Activated B cell treated with CpG ODN at 0.5 μM for 24 hours (primary cell): ENCODE measurements around the gene MEIS2. TPM values are rescaled to one million over a fixed set of nuclear protein-coding genes. Genes with fewer than 3 reads are reported as not detected.

Experiments
- ATAC-seq: fragments of 200-7000 bp; cut with Tn5 transposase; one replicate; pipeline ENCODE4 v1.10.0; 2021; ENCODE audit warnings: low read depth, mild to moderate bottlenecking, moderate library complexity
- CTCF ChIA-PET: fragments of 350-600 bp; sonication (Branson Sonifier 250); formaldehyde crosslinking; loops from one replicate; lab custom pipeline; 2021; ENCODE audit warnings: antibody characterized with exemption; lab: Charles Lee
- POLR2A ChIA-PET: fragments of 350-600 bp; sonication (Branson Sonifier 250); formaldehyde crosslinking; loops from one replicate; lab custom pipeline; 2021; ENCODE audit warnings: antibody characterized with exemption; lab: Charles Lee
- DNase-seq: peaks from one replicate; pipeline ENCODE4 v3.0.0; 2022
- H3K27ac Mint-ChIP-seq: one replicate; pipeline ENCODE4 v1.8.0; 2020; ENCODE audit warnings: mixed read lengths
- H3K27me3 Mint-ChIP-seq: one replicate; pipeline ENCODE4 v1.8.0; 2021; ENCODE audit warnings: mixed read lengths
- H3K36me3 Mint-ChIP-seq: one replicate; pipeline ENCODE4 v1.8.0; 2021; ENCODE audit warnings: low read depth, mixed read lengths
- H3K4me1 Mint-ChIP-seq: one replicate; pipeline ENCODE4 v1.8.0; 2021; ENCODE audit warnings: mixed read lengths
- H3K4me3 Mint-ChIP-seq: one replicate; pipeline ENCODE4 v1.8.0; 2020; ENCODE audit warnings: mild to moderate bottlenecking, mixed read lengths
- H3K9me3 Mint-ChIP-seq: one replicate; pipeline ENCODE4 v1.8.0; 2020; ENCODE audit warnings: mixed read lengths
- intact Hi-C: fragments of 100-400 bp; cut with micrococcal nuclease; formaldehyde crosslinking; loops from one replicate; pipeline ENCODE4 v1.15.1; 2024
- total RNA-seq: library from RNA; stranded (reverse); gene quantifications from 2 replicates; pipeline ENCODE4 v1.2.3, GENCODE V29; 2022
- TF ChIP-seq, protein P1 (sequence below): fragments of 200-600 bp; IDR thresholded peaks from one replicate; pipeline ENCODE4 v1.8.0; 2022; ENCODE audit warnings: antibody characterized with exemption, mild to moderate bottlenecking

The MEIS2 gene
- total RNA-seq, 1 donor from 2014 or later: 0.24 TPM

- Mint-ChIP-seq H3K4me1 (no peaks in the 10 kb centered on the region), H3K27ac (no peak overlapping the region), H3K4me3 (no peak overlapping the region), H3K9me3 (no peaks in the 10 kb centered on the region), H3K36me3 (no peaks in the 10 kb centered on the region), H3K27me3 (peaks cover 3% of the 10 kb centered on the region)
- ATAC-seq (no peak), DNase-seq (no peak)
- CTCF ChIA-PET: no interaction called here
- TF ChIP-seq, protein P1, sequence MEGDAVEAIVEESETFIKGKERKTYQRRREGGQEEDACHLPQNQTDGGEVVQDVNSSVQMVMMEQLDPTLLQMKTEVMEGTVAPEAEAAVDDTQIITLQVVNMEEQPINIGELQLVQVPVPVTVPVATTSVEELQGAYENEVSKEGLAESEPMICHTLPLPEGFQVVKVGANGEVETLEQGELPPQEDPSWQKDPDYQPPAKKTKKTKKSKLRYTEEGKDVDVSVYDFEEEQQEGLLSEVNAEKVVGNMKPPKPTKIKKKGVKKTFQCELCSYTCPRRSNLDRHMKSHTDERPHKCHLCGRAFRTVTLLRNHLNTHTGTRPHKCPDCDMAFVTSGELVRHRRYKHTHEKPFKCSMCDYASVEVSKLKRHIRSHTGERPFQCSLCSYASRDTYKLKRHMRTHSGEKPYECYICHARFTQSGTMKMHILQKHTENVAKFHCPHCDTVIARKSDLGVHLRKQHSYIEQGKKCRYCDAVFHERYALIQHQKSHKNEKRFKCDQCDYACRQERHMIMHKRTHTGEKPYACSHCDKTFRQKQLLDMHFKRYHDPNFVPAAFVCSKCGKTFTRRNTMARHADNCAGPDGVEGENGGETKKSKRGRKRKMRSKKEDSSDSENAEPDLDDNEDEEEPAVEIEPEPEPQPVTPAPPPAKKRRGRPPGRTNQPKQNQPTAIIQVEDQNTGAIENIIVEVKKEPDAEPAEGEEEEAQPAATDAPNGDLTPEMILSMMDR: no peak
- intact Hi-C loops: no loop called here
- POLR2A ChIA-PET: no interaction called here
Measured at GRCh38 chr15:36933255-36933990, 166.9 kb downstream of the MEIS2 start.

DNA sequence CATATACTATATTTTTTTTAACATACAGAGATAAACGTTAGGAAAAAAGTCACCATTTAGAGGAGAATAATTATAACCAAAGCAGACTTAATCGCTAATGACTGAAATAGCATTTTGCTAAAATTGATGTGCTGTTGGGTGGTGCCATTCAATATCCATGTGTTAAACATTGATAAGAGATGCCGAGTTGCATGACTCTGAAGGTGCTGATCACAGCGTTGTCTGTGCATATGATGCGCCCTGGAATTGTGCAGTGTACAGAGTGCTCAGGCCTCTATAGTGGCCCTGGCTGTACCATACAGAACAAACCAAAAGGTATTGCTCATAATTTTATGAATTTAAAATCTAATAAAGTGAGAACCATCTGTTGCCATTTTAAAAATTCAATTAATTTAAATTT lies 168.3 kb downstream of the MEIS2 start:
- no peak for ATAC-seq
- H3K36me3 Mint-ChIP-seq: no peaks in the 10 kb centered on the region
- no peaks in the 10 kb centered on the region for H3K4me1 Mint-ChIP-seq
- CTCF ChIA-PET: no interaction called here
- H3K4me3 Mint-ChIP-seq: no peak overlapping the region
- TF ChIP-seq, protein P1: no peak
- no peaks in the 10 kb centered on the region for H3K9me3 Mint-ChIP-seq
- intact Hi-C loops: no loop called here
- H3K27me3 Mint-ChIP-seq: peaks cover 3% of the 10 kb centered on the region
- POLR2A ChIA-PET: no interaction called here
- no peak for DNase-seq
- no peak overlapping the region for H3K27ac Mint-ChIP-seq

DNA sequence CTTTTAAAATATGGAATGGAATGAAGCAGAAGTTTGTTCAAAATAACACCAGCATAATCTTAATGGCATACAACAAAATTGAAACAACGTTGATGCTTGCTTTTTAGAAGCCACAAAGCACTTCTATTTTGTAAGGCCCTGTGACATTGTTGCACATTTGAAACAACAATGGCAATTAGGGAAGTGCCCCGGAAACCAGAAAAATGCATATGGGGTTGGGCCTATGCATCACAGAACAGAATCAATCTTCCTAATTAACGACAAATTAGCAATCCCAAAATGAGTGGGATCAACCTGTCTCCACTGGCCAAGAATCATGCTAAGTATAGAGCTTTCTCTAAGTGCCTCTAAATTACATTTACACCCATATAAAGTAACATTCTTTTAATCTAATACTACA lies 168.9 kb downstream of the MEIS2 start:
- intact Hi-C loops: no loop called here
- DNase-seq (no peak), ATAC-seq (no peak)
- Mint-ChIP-seq H3K4me3 (no peak overlapping the region), H3K27ac (no peak overlapping the region), H3K27me3 (peaks cover 3% of the 10 kb centered on the region), H3K36me3 (no peaks in the 10 kb centered on the region), H3K4me1 (no peaks in the 10 kb centered on the region), H3K9me3 (no peaks in the 10 kb centered on the region)
- POLR2A ChIA-PET: no interaction called here
- TF ChIP-seq, protein P1: no peak
- CTCF ChIA-PET: no interaction called here

GRCh38 chr15:36926427-36926825 lies 173.9 kb downstream of the MEIS2 start:
- TF ChIP-seq, protein P1: no peak
- Mint-ChIP-seq H3K27me3 (peaks cover 3% of the 10 kb centered on the region), H3K27ac (no peak overlapping the region), H3K36me3 (no peaks in the 10 kb centered on the region), H3K9me3 (no peaks in the 10 kb centered on the region), H3K4me3 (no peak overlapping the region), H3K4me1 (no peaks in the 10 kb centered on the region)
- ChIA-PET CTCF (no interaction called here), POLR2A (no interaction called here)
- DNase-seq (no peak), ATAC-seq (no peak)
- intact Hi-C loops: no loop called here

- Mint-ChIP-seq H3K4me3 (no peak overlapping the region), H3K4me1 (no peaks in the 10 kb centered on the region), H3K9me3 (no peaks in the 10 kb centered on the region), H3K27ac (no peak overlapping the region), H3K27me3 (peaks cover 3% of the 10 kb centered on the region), H3K36me3 (no peaks in the 10 kb centered on the region)
- no peak for ATAC-seq
- DNase-seq: no peak
- TF ChIP-seq, protein P1: no peak
- intact Hi-C loops: no loop called here
- POLR2A ChIA-PET: no interaction called here
- CTCF ChIA-PET: no interaction called here
Measured at GRCh38 chr15:36925653-36926426, 174.5 kb downstream of the MEIS2 start.
